NCI-H1694 treated with DMSO at 0.1 percent for 48 hours (cell line): ENCODE data around the gene SLC25A42.
"Not testable (repeated sequence)": the region's sequence is repeated elsewhere in the genome, so short reads cannot be mapped to it uniquely, and the experiment has no call there.

Experiments
- DNase-seq: peaks from one replicate; lab custom pipeline; 2025; lab: John Stamatoyannopoulos, UW

SLC25A42 gene

GRCh38 chr19:19068659-19069654 is 5.2 kb downstream of the SLC25A42 start:
- DNase-seq = no peak

DNA sequence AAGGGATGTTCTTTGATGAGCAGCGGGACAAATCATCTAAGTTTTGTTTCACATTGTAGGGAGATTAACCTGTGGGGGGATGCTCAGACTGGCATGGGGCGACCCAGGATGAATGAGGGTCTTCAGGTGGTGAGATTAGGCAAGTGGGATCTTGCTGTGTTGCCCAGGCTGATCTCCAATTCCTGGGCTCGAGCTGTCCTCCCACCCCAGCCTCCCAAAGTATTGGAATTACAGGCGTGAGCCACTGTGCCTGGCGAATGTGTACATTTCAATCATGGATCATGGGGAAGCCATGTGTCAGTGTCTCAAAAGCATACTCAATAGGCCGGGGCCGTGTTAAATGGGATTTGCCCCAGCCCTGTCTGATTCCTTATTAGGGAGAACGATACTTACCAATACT is 8.1 kb downstream of the SLC25A42 start:
- DNase-seq = no peak

DNA sequence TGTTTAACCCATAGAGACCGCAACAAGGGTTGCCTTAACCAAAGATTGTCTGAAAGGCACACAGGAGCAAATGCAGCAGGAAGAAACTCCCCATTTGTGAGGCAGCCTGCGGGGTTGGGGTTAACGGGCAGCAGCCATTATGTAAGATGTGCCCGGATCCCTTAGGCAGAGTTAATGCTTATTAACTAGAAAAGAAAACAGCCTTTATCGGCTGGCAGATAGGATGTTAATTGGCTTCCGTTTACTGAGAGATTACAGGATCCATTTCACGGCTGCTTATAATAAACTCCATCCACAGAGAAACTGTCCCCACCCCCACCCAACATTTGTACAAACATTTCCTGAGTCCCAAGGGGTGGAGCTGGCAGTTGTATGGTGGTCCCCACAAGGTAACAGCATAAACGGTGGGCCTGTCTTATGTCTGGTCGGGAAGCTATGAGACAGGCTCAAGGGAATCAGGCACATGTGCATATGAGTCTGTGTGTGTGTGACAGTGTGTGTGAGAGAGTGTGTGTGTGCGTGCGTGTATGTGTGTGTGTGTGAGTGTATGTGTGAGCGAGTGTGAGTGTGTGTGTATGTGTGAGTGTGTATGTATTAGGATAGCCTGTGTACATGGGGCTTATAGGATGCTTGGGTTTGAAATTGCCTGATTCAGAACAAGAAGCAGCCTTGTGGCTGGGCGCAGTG is 10.5 kb downstream of the SLC25A42 start:
- DNase-seq = no peak

DNA sequence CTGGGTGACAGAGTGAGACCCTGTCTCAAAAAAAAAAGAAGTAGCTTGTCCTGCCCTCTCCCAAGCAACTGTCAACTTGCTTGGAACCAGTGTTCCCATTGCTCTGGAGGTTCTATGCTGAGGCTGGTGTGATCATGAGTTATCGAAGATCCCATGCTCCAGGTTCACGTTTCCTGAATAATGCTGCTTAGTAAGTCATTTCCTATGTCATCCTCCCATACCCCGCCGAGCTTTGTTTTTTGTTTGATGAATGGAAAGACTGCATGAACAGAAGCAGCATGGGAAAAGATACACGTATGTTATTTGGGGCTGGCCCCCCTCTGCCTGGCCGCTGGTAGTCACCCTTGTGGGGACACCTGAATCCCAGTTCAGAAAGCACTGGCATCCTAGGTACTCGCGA is 11.3 kb downstream of the SLC25A42 start:
- DNase-seq = no peak

GRCh38 chr19:19076476-19076875 is 12.7 kb downstream of the SLC25A42 start:
- DNase-seq = no peak

- no peak for DNase-seq
Measured at GRCh38 chr19:19077103-19077502, 13.3 kb downstream of the SLC25A42 start.

- no peak for DNase-seq
Measured at GRCh38 chr19:19078801-19079200, 15.0 kb downstream of the SLC25A42 start.

- DNase-seq = no peak
Measured at GRCh38 chr19:19079571-19079970, 15.8 kb downstream of the SLC25A42 start.

DNA sequence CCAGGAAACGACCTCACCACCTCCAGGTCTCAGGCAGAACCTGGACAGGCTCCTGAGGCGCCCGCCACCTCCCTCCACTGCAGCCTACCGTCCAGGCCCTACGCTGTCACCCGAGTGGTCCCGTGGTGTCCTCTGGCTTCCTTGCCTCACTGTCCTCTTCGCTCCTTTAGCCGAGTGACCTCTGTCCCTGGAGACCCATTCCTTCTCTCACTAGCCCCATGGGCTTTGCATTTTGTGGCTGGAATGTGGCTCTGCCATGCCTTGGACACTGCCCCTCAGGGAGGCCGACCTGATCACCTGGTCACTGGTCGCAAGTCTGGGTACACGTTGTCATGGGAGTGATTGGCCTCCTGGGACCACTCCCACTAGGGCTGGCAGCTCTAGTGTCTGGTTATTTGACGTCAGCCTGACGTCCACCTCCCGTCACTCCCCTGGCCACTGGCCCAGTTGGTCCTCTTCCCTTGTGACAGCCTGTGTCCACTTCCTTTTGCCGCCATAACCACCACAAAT is 17.9 kb downstream of the SLC25A42 start:
- no peak for DNase-seq

GRCh38 chr19:19083413-19084178 is 19.8 kb downstream of the SLC25A42 start:
- no peak for DNase-seq

DNA sequence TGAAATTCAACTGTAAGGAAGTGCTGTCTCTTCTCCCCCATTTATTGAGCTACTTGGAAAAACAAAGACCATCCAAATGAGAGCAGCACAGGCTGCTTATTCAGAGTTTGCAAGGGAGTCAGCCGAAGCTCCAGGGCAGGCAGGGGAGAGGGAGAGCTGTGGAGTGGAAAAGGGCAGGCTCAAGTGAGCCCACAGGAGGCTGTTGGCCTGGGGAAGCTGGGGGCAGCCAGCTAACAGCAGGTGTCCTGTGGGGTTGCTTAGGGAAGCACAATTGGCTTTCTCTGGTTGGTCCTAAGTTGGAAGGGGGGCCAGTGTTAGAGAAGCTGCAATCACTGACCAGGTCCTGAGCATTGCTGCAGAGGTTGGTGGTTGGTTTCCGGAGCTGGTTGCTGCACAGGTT is 23.9 kb downstream of the SLC25A42 start:
- DNase-seq = no peak

DNA sequence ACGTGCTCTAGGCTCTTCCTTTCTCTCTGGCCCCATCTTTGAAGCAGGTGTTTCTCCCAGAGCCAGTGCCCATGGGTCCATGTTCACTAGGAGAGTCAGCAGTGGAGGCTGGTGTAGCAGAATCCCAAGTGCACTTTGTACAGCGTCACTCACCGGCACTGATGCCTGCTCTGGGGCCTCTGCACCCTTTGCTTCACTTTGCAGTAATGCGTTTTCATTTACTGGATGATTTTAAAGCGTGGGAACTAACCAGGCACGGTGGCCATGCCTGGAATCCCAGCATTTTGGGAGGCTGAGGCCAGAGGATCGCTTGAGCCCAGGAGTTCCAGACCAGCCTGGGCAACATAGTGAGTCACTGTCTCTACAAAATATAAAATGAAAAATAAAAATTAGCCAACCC is 30.7 kb downstream of the SLC25A42 start:
- no peak for DNase-seq

GRCh38 chr19:19095691-19096090 is 31.9 kb downstream of the SLC25A42 start:
- DNase-seq = no peak

DNA sequence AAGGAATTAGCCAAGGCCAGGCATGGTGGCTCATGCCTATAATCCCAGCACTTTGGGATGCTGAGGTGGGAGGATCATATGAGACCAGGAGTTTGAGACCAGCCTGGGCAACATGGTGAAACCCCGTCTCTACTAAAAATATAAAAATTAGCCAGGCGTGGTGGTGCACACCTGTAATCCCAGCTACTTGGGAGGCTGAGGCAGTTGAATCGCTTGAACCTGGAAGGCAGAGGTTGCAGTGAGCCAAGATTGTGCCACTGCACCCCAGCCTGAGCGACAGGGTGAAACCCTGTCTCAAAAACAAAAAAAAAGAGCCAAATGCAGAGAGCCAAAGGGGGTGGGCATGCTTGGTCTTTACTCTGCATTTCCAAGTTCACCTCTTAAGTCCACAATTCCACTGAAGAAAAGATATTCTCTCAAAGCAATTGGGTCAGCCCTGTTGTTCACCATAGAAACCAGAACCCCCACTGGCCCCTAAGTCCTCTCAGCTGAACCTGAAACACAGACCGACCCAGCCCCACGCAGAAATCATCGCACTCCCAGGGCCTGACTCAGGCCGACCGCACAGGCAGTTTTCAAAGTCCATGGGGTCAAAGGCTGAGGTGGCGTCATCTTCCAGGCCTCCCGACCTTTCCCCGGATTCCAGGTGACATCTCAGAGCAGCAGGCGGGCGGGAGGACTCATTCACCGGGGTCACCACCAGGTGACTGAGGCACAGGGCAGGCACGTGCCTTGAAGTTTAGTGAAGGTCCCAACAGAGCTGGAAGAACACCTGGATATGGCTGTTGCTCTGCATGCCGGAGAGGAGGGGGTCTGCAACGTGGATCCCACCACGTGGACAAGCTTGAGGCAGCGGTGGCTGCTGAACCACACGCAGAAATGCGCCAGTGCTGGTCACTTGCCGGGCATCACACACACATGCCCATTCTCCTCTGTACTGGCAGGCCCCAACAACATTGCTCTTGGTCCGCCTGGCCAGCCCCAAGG is 33.1 kb downstream of the SLC25A42 start:
- DNase-seq = no peak

- DNase-seq = no peak
Measured at GRCh38 chr19:19098084-19098702, 34.4 kb downstream of the SLC25A42 start.

DNA sequence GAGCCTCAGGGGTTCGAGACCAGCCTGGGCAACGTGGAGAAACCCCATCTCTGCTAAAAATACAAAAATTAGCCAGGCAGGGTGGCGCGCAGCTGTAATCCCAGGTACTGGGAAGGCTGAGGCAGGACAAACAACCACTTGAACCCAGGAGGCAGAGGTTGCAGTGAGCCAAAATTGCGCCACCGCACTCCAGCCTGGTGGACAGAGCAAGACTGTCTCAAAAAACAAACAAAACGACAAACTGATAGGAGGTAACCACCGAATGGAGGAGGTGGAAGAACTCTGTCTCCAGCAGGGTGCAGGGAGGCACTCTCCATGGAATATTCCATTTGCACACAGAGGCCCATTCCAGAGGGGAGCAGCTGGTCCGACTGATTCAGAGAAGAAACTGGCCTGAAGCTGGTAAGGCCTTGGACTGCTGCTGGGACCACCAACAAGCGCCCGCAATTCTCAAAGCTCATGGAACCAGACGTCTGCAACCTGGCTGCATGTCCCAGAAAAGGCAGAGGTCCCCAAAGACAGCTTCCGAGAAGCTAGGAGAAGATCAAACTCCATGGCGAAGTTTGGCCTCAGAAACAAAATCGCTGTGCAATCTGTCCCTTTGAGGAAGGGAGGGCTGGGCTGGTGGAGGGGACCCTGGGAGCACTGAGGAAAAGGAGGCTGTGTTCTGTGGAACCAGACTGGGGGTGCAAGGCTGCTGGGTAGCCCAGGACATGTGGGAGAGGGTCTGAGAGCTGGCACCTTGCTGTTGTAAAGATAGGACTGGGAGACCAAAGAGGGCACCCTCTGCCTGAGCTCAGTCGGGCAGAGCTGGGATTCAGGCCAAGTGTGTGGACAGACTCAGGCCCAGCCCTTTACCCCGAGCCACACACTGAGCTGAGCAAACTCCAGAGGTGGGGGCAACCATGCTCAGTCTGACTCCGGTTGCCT is 35.2 kb downstream of the SLC25A42 start:
- no peak for DNase-seq

- DNase-seq = no peak
Measured at GRCh38 chr19:19101540-19101939, 37.7 kb downstream of the SLC25A42 start.

- DNase-seq = not testable (repeated sequence)
Measured at GRCh38 chr19:19102566-19102965, 38.8 kb downstream of the SLC25A42 start.

- no peak for DNase-seq
Measured at GRCh38 chr19:19103167-19103566, 39.4 kb downstream of the SLC25A42 start.
